A172 (cell line): ENCODE data around the gene SYNRG. TPM values are rescaled to one million over a fixed set of nuclear protein-coding genes. Genes with fewer than 3 reads are reported as not detected.

ENCODE experiments used
- DNase-seq: peaks from one replicate; pipeline ENCODE4 v3.0.0-alpha.2; 2015; ENCODE audit warnings: low spot score
- total RNA-seq: library from RNA; depleted of rRNA; stranded (reverse); fragments of >200 nt; shearing (Covaris generic); gene quantifications from 2 replicates; pipeline ENCODE4 v1.2.3, GENCODE V29; 2014

The SYNRG gene
- total RNA-seq, 1 experiment from 2014 or later, result 7.4 TPM

DNA sequence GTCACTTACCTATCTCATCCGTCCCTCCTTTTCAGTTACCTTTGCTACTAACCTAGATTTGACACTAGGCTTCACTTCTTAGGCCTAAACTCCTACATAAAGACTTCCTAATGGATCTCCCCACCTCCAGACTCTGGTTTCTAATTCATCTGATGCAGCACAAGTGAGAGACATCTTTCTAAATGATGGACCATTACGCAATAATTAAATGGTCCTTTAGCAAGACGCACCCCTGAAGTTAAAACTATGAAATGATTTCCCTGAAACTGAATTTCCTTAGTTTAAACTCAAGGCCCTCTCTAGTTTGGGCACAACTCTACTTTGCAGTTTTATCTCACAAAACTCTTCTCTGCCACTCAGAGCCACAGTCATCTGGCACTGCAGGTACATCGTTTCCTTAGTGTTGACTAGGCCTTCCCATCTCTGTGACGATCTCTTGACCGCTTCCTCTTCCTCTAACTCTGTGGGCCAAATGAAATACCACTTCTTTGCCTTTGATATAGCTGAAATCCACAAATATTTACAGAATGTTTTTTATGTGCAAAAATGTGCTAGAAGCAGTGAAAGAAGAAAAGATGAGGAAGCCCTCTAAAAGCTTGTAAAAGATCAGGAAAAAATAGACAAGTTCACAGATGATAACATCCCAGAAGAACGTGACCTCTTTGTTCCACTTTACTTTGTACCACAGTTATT, 3.3 kb downstream of the SYNRG start:
- no peak for DNase-seq

DNA sequence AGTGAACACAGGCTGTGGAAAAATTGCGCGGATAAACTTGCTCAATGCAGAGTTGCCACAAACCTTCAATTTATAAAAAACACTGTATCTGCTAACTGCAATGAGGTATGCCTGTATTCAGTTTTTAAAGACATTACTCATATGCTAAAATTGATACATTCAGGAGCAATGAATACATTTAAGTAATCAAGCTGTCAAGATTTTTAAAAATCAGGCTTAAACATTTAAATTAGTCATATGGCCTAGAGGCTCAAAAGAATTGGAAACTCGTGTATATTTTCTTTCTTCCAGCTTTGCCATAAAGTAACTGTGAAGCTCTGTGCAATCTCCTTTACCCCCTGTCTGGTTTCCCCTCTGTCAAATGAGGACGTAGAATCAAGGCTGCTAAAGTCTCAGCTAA, 4.1 kb downstream of the SYNRG start:
- no peak for DNase-seq

DNA sequence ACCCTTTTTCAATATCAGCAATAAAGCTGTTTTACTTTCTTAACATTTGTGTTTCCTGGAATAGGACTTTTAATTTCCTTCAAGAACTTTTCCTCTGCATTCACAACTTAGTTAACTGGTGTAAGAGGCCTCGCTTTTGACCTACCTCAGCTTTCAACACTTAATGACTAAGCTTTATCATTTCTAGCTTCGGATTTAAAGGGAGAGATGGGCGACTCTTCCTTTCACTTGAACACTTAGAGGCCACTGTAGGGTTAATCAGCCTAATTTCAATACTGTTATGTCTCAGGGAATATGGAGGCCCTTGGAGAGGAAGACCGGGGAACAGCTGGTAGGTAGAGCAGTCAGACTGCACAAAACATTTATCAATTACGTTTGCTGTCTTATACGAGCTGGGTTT, 4.7 kb downstream of the SYNRG start:
- DNase-seq, result no peak

DNA sequence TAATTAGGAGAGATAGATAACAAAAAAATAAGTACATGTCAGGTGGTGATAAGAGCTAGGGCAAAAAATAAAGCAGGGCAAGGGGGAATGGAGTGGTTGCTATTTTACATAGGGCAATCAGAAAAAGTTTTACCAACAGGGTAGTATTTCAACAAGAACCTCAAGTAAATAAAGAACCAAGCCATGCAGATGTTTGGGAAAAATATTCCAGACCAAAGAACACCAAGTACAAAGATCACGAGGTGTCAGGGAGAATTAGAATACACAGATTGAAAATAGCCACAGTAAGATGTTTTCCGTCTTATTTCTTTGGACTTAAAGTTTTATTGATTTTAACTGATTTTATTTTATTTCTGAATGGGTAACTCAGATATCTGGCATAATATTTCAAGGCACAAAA, 11.1 kb downstream of the SYNRG start:
- DNase-seq, result no peak

DNA sequence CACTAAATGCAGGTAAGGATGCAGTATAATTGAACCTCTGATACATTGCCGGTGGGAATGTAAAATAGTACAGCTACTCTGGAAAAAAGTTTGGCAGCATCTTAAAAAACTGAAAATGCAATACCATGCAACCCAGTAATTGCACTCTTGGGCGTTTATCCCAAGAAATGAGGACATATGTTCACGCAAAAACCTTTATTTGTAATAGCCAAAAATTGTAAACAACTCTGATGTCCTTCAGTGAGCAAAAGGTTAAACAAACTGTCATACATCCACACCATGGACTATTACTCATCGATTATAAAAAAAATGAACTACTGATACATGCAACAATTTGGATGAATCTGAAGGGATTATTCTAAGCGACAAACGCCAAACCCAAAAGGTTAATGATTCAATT, 16.9 kb downstream of the SYNRG start:
- no peak for DNase-seq

DNA sequence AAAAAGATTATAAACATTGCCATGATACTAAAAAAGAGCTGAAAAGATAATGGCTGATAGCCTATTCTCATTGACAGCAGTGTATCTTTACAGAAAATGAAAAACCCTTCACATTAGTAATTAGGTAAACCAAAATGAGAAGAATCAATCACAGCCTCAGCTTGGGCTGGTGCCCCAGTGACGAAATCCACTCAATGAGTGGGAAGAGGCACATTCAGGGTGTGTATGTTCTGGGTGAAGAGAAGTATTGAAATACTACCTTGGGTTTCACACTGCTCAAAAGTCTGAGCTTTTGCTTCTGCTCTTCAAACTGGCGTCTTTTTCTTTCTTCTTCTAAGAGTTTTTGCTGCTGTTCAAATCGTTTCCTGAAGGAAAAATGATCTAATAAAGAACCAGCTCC, 24.2 kb downstream of the SYNRG start:
- no peak for DNase-seq

DNA sequence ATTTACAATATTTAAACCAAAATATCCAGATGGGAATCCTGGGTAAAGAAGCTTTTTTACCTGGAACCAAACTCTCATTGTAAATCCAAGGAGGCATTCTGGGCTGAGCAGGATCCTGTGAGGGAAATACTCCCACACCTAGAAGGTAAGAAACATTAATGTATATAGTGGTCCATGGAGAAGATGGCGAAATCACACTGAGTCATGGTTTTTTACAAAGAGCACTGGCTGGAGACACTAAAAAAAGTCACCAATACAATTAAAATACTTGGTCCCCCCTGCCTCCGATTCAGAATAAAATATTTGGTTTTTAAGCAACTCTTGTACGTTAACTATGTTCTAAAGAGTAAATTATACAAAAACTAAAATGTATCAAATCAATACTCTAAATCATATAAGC, 32.9 kb downstream of the SYNRG start:
- no peak for DNase-seq

DNA sequence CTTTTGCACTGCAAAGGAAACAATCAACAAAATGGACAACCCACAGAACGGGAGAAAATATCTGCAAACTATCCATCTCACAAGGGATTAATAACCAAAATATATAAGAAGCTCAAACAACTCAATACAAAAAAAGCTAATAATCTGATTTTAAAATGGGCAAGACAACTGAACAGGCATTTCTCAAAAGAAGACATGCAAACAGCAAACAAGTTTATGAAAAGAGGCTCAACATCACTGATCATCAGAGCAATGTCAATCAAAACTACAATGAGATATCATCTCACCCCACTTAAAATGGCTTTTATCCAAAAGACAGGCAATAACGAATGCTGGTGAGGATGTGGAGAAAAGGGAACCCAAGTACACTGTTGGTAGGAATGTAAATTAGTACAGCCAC, 34.8 kb downstream of the SYNRG start:
- no peak for DNase-seq

DNA sequence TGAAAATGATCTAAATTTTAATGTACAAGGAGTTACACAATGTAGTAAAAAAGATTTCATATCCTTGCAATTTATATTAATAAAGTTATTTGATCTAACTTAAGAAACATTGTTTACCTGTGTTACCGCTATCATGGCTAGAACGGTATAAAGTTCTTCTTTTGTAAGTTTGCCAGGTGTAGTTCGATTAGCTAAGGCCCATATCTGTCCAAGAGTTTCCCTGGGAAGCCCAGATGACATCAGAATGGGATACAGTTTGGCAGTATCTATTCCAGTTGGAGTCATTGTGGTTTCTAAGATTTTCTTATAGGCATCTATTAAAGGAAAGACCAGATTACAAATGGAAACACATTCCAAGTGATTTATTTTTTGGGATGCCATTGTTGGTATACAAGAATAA, 37.5 kb downstream of the SYNRG start:
- no peak for DNase-seq

DNA sequence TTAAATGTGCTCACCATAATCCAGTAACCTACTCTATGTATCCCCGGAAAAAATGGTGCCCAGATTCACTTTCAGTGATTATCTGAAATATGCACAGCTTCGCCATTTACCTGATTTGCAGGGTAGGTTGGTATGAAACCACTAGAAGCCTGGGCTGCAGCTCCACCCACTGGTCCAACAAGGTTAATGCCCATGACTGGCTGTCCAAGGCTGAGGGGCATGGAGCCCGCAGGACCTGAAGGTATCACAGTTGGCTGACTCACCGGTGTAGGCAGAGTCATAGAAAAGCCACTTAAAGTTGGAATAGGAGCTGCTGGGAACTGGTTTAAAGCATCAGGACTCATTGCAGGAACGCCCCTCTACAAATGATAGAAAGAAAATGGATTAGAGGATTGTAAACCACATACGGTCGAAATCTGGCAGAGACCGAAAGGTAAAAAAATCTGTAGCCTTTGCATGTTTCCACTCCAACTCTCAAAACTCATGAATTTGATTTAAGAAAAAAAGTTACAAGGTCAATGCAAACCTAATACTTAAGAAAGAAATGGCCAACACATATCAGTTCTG, 38.6 kb downstream of the SYNRG start:
- peak; percentile 94 for DNase-seq

DNA sequence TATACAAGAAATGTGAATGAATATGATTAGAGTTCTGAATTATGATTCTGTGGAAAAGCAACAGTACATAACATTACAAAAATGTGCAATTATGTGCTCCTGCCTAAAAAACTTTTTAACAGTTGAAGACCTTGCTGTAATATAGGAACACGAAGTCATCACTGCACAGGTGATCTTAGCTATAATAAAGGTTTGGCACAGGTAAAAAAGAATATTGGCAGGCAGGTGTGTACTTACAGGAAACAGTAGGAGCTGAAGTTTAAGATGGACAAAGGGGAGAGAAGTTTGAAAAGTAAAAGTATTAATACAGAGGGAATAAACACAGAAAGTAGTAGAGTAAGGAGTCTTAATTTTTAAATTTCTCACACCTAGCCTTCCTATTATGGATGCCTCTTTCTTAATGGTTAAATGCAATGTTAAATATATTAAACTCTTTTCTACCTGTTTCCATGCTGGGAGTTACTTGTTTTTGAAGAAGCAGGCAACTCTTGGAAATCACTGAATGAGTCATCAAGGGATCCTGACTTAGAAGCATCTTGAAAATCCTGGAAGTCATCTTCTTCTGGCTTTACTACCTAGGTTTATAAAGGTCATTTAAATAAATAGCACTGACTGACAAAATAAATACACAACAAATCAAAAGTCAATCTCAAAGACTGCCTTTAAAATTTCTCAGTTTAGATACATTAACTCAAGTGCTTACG, 40.7 kb downstream of the SYNRG start:
- peak; percentile 15 for DNase-seq

DNA sequence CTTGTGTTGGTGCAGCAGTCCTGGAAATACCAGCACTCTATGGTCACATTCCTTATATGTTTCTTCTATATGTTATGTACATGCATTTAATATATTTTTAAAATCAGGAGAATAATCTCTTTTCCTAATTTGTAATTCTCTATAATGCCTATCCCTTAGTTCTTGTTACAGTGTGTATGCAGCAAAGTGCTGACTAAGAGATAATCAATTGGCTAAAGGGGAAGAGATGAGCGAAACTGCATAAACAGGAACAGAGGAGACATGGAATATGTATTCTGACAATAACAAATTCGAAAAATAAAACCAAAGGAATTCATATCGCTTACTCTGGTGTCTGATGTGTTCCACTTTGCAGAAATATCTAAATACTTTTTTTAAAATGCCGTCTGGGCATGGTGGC, 41.7 kb downstream of the SYNRG start:
- DNase-seq, result no peak

DNA sequence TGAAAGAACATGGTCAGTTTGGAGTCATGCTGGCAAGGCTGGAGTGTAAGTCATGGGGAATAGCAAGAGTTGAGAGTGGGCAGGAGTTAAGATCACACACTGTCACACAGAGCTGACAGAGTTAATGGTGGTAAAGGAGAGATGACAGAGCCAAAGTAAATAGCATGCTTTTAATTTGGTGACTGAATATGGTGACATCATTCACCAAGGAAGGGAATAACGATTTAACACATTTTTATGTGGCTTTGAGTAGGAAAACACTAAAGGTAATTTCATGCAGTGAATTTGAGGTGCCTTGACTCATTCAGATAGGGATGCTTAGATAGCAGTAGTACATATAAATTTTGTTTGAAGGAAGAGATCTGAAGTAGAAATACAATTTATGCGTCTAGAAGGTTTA, 42.1 kb downstream of the SYNRG start:
- DNase-seq, result no peak

DNA sequence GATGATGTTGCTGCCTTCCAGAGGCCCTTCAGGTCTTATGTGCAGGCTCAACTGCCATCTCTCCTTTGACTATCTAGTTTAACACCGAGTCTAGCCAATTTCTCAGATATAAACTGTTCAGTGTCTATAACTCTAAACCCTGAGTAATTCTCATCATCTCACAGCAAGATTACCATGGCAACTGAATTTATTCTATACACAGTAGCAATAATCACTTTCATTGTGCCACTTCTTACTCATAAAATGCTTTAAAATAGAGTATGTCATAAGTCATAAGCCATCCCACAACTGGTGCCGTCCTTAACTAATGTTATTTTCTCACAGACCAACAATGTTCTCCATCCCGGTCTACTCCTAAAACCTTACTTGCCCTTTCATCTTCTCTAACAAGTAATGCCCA, 45.0 kb downstream of the SYNRG start:
- DNase-seq, result no peak

DNA sequence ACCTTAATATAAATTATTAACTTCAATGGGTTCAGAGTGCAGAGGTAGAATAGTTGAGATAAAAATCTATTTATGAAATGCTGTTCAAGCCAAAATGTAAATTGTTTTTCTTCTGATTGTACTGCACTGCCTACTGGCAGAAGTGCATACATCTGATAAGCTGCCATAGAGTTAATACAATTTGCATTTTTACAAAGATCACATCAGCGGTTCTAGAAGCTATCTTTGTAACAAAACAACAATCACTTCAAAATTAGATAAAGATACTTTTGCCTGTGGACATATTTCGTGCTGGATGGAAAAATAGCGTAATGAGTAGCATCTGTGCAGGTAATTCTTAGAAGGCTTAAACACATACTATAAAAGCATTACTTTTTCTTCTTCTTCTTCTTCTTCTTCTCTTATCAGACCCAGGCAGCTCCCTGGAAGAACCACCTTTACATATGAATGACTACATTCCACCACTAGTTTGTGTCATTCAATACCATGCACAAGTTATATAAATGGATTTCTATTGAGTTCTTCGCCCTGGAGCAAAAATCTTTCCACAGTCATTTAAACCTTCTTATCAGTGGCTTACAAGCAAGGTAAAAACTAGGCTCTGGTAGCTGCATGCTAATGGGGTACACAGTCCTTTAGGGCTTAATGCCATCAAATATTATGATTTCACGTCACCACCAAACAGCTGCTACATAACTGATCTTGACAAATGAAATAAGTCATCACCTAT, 47.0 kb downstream of the SYNRG start:
- no peak for DNase-seq

DNA sequence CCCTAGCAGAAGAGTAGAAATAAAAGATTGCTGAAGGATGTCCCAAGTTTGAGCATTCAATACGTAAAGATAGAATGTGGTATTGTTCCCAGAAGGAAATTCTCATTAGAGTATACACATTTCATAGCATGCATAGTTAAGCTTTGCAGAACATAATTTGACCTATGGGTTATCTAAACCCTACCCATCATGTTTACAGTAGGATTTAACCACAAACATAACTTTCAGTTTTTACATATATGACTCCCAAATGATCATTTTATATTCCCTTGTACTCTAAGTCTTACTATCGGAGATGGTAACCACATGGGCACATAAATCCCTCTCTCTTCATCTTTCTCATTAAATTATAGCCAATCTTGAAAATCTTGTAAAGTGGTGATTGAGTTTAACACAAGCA, 50.9 kb downstream of the SYNRG start:
- no peak for DNase-seq

DNA sequence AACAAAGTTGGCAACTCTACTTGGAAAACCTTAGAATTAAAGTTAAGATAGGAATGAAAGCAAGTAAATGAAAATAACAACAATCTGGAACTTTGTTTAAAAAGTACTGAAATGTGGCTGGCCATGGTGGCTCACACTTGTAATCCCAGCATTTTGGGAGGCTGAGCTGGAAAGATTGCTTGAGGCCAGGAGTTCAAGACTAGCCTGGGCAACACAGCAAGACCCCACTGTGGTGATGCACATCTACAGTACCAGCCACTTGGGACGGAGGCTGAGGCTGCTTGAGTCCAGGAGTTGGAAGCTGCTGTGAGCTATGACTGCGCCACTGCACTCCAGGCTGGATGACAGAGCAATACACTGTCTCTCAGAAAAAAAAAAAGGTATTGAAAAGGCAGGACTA, 51.7 kb downstream of the SYNRG start:
- DNase-seq, result no peak

DNA sequence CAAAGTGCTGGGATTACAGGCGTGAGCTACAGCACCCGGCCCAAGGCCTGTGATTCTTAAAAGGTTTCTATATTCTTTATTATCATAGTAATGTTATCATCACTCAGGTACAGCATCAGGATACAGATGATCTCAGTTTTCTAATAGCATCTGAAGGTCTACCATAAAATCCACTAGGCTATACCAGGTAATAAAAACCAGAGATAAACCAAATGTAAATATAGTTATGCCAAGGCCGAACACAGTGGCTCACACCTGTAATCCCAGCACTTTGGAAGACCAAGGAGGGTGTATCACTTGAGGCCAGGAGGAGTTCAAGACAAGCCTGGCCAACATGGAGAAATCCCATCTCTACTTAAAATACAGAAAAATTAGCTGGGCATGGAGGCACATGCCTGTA, 53.8 kb downstream of the SYNRG start:
- no peak for DNase-seq

DNA sequence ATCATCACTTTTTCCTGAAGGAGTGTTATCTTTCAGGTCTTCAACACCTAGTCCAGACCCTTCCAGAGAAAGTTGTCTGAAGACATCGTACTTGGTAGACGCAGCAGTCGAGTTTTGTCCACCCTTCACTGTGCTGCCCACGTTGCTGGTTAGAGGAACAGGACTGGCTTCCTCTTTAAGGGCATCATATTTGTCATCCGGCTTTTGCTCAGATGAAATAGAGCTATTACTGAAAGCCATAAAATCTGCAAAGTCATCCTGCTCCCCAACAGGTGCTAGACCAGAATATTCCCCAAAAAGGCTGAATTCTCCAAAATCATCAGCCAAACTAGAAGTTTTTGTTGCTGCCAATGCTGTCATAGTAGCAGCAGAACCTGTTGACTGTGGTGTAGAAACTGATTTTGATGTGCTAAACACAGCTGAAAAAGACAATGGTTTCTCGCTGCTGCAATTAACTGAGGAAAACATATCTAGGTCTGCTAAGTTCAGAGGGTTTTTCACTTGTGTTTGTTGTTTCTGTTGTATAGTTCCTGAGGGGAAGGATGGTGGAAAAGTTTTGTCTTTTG, 55.7 kb downstream of the SYNRG start:
- no peak for DNase-seq

DNA sequence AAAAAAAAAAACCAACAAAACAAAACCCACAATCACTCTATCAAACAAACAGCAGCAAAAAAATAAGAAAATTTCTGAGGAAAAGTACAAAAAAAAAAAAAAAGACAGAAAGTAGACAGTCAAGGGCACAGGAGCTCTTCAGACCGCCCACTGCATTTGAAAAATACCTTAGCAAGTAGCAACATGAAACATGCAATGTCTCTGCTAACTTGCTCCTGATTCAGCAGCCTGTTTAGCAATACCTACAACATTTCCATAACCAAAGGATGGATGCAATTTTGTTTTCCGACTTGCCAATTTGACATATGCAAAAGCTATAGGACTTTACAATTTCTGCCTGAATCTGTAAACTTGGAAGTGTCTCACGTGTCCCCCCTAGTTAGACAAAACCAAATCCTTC, 57.4 kb downstream of the SYNRG start:
- DNase-seq, result no peak

DNA sequence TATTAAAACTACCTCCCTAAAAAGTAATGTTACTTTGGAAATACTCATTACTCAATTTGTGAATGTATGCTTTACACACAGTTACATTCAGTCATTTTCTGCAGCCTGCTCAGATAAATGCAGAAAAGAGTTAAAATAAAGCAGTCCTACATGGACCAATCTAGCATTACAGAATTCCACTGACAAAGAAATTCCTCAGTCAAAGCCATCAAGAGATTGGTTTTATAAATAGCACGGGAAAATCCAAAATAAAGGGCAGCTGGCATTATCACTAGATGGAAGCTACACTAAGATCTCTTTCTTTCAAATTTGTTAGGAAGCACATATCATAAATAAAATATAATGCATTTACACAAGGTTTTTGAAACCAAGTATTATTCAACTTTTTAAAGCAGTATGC, 61.2 kb downstream of the SYNRG start:
- no peak for DNase-seq

DNA sequence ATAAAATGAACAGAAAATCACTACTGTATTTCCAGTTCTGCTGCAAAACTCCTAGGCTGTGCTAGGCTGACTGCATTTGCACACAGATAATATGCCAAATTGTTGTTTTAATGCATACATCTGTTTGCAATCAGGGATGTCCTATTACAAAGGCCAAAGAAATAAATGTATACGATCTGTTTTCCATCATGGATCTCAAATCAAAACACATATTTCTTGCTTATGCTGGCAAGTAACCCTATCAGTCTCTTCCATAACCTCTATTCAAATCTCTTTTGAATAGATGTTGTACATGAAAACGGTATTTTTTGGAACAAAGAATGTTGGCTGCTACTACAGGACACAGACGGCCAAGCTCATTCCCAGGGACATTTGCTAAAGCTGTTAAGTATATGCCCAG, 62.9 kb downstream of the SYNRG start:
- DNase-seq, result no peak

DNA sequence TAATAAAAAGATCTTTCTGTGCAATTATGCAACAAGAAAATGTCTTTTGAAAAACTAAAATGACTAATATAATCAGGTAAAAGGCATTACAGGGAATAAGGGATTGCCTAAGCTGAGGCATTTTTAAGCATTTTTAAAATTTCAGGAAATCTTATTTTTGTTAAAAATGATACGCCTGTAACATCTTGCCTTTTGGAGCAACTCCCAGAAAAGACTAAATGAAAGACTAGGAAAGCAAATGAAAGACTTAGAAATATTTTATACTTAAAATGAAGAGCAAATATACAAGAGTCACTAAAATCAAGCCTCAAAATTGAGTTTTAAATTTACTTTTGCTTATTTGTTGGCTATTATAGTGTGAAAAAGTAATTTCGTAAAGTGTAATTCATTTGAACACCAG, 63.7 kb downstream of the SYNRG start:
- DNase-seq, result no peak
